ENCODE data around the gene CCDC57. TPM values are rescaled to one million over a fixed set of nuclear protein-coding genes. Genes with fewer than 3 reads are reported as not detected.

The CCDC57 gene
- total and polyA plus RNA-seq, 2 of the 8 experiments (the other 6 are each of a cell fraction or from before 2014, with no cell fraction given), result 8.4 to 12.9 TPM

GRCh38 chr17:82238472-82239201 lies 26.0 kb upstream of the CCDC57 start (continued):
- no peak for TF ChIP-seq NANOG (IDR thresholded peaks at IDR 0.05; ENCODE audit: insufficient read depth, low read depth, low read length, poor library complexity, severe bottlenecking)
- no peak for TF ChIP-seq ATF2 (IDR thresholded peaks at IDR 0.05; ENCODE audit: low read length)
- TF ChIP-seq RAD21 (IDR thresholded peaks at IDR 0.05 in 1 of 2, conservative IDR thresholded peaks at IDR 0.05 in 1 of 2; ENCODE audit: low read depth in 2 of 2, low read length in 2 of 2), result no peak
